AG09309 (cell line): ENCODE measurements around the gene FAM200C.
"Not testable (repeated sequence)": the region's sequence is repeated elsewhere in the genome, so short reads cannot be mapped to it uniquely, and the experiment has no call there.

Experiments
- DNase-seq: peaks from one replicate; pipeline ENCODE4 v3.0.0-alpha.2; 2010; ENCODE audit warnings: low read depth
- H3K4me3 ChIP-seq: 2 replicates; pipeline ENCODE4 v1.5.1; 2011; ENCODE audit warnings: mild to moderate bottlenecking, low read depth, low read length, moderate library complexity; ENCODE audit not compliant: control insufficient read depth
- TF ChIP-seq, protein P1 (sequence below): IDR thresholded peaks from 2 replicates; pipeline ENCODE4 v1.5.1; 2011; ENCODE audit warnings: mild to moderate bottlenecking, low read depth, low read length, inconsistent platforms; ENCODE audit not compliant: insufficient read depth, control insufficient read depth; ENCODE audit errors: missing control alignments

Gene FAM200C

DNA sequence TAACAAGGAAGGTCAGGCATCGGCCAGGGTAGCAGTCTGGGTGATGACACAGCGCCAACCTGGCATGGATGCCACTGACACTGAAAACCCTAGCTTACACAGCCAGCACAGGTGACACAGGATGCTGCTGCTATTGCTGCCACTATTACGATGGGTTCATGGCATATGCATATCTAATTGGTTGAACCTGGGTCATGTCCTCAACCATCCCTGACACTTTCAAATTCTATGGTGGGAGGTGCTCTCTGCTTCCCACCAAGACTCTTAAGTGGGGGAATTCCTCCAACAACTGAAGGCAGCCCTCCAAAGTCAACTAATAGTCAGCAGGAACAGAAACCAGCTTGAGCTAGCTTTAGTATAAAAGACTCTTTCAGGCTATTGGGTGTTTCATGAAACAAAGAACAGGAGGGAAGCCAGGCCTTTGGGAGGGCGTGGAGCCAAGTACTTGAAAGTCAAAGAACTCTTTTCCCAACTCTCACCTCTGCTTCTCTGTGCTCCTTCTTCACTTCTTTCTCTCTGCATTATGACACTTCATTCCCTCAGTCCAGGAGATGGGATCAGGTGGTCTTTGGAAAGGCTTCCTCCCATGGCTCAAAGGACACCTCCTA is 43.1 kb upstream of the FAM200C start:
- TF ChIP-seq, protein P1, sequence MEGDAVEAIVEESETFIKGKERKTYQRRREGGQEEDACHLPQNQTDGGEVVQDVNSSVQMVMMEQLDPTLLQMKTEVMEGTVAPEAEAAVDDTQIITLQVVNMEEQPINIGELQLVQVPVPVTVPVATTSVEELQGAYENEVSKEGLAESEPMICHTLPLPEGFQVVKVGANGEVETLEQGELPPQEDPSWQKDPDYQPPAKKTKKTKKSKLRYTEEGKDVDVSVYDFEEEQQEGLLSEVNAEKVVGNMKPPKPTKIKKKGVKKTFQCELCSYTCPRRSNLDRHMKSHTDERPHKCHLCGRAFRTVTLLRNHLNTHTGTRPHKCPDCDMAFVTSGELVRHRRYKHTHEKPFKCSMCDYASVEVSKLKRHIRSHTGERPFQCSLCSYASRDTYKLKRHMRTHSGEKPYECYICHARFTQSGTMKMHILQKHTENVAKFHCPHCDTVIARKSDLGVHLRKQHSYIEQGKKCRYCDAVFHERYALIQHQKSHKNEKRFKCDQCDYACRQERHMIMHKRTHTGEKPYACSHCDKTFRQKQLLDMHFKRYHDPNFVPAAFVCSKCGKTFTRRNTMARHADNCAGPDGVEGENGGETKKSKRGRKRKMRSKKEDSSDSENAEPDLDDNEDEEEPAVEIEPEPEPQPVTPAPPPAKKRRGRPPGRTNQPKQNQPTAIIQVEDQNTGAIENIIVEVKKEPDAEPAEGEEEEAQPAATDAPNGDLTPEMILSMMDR, result no peak
- DNase-seq, result no peak
- H3K4me3 ChIP-seq, result no peak overlapping the region

DNA sequence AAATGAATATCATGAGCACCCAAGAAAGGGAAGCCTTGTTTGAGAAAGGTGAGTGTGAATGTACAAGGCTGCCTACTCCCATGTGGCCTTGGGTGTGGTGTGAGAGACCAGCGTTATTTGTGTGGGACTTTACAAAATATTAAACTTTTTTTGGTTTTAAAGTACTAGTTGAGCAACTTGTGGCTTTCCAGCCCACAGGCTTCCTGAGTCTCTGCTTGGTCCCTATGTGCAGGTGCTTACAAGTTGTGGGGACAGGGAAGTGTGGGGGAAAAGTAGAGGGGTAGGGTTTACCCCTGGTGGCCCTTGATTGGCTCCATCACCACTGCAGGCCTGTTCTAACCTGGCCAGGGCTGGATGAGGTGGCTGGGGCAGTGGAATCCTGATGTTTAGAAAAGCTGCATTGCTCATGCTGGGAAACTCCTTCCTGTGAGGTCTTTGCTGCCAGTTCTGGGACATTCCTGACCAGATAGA is 41.5 kb upstream of the FAM200C start:
- H3K4me3 ChIP-seq, result no peak overlapping the region
- TF ChIP-seq, protein P1, result no peak
- no peak for DNase-seq

DNA sequence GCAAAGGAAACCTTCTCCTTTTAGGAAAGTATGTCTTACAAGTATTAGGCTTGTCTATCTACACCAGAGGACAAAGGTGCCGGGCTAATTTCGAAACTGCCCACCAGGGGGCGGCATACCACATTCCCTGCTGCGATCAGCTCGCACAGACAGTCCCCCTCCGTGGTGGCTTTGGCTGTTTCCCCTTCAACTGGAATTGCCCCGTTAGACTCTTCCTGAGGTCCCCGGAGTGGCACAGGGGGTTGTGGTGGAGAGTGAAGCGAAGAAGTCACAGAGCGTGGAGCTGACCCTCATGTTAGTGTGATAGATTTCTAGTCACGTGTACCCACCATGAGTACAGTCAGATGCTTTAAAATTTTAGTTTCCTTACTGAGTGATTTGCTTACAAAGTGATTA is 39.3 kb upstream of the FAM200C start:
- peak overlapping the region; percentile 59 for H3K4me3 ChIP-seq
- TF ChIP-seq, protein P1, result peak; percentile 92
- DNase-seq, result no peak

DNA sequence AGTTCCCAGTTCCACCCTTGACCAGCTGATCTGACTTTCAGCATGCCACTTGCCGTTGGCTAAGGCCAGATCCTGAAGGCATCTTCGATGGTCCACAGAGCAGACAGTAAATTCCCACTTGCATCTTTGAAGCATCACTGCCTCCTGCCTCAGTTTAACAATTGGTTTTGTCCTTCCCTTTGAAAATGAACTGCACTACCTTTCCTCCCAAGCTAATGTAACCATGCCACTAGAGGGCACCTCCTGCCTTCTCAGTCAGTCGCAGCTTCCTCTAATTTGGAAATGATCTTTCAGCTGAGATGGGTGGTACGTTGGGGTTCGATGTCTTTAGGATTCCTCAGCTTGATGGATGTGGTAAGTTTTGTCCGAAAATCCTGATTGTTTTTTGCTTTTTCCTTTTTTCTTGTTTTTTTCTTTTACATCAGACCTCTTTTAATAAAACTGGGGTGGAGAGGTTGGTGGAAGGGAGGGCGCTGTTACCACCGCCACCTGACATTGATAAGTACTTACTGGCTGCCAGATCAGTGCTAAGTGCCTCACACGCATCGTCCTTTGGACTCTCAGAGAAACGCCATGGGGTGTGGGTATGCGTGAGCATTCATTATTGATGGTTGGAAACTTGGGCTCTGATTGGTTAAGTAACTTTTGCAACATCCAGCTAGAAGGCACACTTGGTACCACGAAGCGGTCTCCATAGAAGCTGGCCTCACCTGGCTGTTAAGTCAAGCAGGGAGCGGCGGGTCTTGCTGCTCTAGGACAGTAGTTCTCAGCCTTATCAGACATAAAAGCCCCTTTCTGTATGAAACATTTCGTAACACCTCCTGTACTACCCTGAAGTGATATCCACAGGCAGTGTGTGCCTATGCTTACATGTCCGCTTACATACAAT is 38.7 kb upstream of the FAM200C start:
- peak overlapping the region; percentile 59 for H3K4me3 ChIP-seq
- DNase-seq, result peak; percentile 21
- TF ChIP-seq, protein P1, result peak; percentile 94

DNA sequence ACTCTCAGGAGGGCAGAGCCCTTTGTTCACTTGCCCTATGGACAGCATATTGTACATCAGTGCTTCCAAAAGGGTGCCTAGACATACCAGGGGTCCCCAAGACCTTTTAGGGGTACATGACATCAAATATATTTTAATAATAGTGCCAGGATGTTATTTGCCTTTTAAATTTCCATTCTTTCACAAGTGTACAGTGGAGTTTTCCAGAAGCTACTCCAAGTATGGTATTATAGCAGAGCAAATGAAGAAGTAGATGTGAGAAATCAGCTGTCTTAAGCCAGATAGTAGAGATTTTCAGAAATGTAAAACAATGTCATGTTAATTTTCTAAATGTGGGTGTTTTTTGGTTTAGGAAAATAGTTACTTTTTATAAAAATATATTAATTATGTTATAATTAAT is 37.4 kb upstream of the FAM200C start:
- no peak for DNase-seq
- no peak overlapping the region for H3K4me3 ChIP-seq
- TF ChIP-seq, protein P1, result no peak

DNA sequence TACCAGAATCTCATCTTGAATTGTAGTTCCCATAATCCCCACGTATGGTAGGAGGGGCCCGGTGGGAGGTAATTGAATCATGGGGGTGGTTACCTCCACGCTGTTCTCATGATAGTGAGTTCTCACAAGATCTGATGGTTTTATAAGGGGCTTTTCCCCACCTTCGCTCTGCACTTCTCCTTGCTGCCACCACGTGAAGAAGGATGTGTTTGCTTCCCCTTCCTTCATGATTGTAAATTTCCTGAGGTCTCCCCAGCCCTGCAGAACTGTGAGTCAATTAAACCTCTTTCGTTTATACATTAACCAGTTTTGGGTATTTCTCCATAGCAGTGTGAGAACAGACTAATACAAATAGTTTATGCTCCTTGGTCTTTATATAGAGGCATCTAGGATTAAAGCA is 36.8 kb upstream of the FAM200C start:
- DNase-seq, H3K4me3 ChIP-seq: not testable (repeated sequence)

DNA sequence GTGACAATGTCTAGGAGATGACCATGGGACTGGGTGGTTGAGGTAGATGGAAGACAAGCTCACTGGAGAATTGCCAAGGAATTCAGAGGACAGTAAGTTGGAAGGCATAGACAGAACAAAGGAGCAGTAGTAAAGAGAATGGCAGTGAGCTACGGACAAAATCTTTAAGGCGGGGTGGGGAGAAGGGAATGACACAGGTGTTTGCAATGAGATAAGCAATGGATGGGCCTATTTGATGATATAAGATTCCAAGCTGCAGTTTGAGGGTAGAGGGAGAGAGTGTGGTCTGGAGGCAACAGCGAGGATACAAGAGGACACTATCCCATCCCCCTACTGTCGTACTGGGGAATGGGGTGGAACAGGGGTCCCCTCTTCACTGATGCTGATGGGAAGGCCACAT is 36.2 kb upstream of the FAM200C start:
- no peak overlapping the region for H3K4me3 ChIP-seq
- no peak for DNase-seq
- TF ChIP-seq, protein P1, result no peak
